NCI-H748 (cell line): ENCODE measurements around the gene PCYT1A.
A peak's percentile ranks its signal among the peaks of the same experiment; 100 is the strongest.
"Not testable (repeated sequence)": the region's sequence is repeated elsewhere in the genome, so short reads cannot be mapped to it uniquely, and the experiment has no call there.

Source experiments
- DNase-seq: peaks from one replicate; lab custom pipeline; 2025; ENCODE audit not compliant: unreplicated experiment; lab: John Stamatoyannopoulos, UW

The PCYT1A gene

GRCh38 chr3:196194542-196194915, 93.0 kb downstream of the PCYT1A start:
- no peak for DNase-seq

GRCh38 chr3:196193736-196194541, 93.6 kb downstream of the PCYT1A start:
- DNase-seq, result no peak

- DNase-seq, result peak; percentile 3
Observed at GRCh38 chr3:196193133-196193735, 94.3 kb downstream of the PCYT1A start.

- DNase-seq, result no peak
Observed at GRCh38 chr3:196192524-196193051, 94.9 kb downstream of the PCYT1A start.

GRCh38 chr3:196192036-196192523, 95.4 kb downstream of the PCYT1A start:
- no peak for DNase-seq

GRCh38 chr3:196189566-196190347, 97.8 kb downstream of the PCYT1A start:
- DNase-seq, result no peak

GRCh38 chr3:196186651-196187573, 100.6 kb downstream of the PCYT1A start:
- peak; percentile 90 for DNase-seq

GRCh38 chr3:196184881-196185280, 102.6 kb downstream of the PCYT1A start:
- DNase-seq, result no peak

GRCh38 chr3:196184169-196184432, 103.4 kb downstream of the PCYT1A start:
- not testable (repeated sequence) for DNase-seq

GRCh38 chr3:196181127-196181546, 106.4 kb downstream of the PCYT1A start:
- DNase-seq, result peak; percentile 7

- DNase-seq, result no peak
Observed at GRCh38 chr3:196180346-196180745, 107.2 kb downstream of the PCYT1A start.
